Measurements from ENCODE around the gene WFDC1. TPM values are rescaled to one million over a fixed set of nuclear protein-coding genes. Genes with fewer than 3 reads are reported as not detected.

Gene WFDC1
- total RNA-seq, 1 donor from 2014 or later, result not detected

DNA sequence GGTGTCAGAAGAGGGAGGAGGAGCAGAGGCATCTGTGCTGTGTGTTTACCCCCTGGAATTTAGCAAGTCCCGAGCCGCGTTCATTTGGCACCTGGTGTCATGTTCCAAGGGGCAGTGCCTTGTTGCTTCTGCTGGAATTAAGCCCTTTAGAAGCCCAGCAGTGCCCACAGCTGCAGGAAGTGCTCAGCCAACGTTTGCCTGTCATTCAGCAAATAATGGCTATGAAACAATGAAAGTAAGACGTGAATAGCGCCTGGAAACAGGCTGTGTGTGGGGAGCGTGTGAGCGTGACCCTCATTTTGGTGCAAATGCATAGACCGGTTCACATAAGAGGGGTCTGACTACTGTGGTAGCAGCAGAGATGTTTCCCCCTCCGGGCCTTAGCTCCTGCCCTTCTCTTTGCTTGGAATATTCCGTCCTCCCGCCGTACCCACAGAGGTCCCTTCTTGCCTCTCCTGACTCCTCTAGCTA lies 67.8 kb downstream of the WFDC1 start:
- no peak for DNase-seq (ENCODE audit: low read depth)
- TF ChIP-seq, protein P1, sequence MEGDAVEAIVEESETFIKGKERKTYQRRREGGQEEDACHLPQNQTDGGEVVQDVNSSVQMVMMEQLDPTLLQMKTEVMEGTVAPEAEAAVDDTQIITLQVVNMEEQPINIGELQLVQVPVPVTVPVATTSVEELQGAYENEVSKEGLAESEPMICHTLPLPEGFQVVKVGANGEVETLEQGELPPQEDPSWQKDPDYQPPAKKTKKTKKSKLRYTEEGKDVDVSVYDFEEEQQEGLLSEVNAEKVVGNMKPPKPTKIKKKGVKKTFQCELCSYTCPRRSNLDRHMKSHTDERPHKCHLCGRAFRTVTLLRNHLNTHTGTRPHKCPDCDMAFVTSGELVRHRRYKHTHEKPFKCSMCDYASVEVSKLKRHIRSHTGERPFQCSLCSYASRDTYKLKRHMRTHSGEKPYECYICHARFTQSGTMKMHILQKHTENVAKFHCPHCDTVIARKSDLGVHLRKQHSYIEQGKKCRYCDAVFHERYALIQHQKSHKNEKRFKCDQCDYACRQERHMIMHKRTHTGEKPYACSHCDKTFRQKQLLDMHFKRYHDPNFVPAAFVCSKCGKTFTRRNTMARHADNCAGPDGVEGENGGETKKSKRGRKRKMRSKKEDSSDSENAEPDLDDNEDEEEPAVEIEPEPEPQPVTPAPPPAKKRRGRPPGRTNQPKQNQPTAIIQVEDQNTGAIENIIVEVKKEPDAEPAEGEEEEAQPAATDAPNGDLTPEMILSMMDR (conservative IDR thresholded peaks at IDR 0.05; ENCODE audit: low read depth, low read length), result no peak

DNA sequence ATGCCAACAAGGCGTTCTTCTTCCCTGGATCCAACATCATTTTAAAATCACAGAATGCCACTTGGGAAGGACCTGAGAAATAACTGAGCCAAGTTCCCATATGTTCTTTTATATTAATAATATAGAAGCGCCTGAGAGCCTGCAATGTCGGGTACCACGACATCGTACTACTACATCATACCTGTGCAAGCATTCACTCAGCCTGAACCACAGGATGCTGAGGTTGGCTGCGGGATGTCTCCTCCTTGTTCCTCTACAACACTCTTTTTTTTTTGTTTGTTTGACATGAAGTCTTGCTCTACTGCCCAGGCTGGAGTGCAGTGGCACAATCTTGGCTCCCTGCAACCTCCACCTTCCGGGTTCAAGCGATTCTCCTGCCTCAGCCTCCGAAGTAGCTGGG lies 71.5 kb downstream of the WFDC1 start:
- H3K4me3 ChIP-seq (ENCODE audit: low read depth, low read length), result no peak overlapping the region
- no peak for DNase-seq (ENCODE audit: low read depth)
- TF ChIP-seq, protein P1 (conservative IDR thresholded peaks at IDR 0.05; ENCODE audit: low read depth, low read length), result no peak

More for the DNA sequence above, 67.8 kb downstream of the WFDC1 start:
- H3K4me3 ChIP-seq (ENCODE audit: low read depth, low read length), result no peak overlapping the region

GRCh38 chr16:84367297-84367680 lies 72.6 kb downstream of the WFDC1 start:
- H3K4me3 ChIP-seq (ENCODE audit: low read depth, low read length), result no peak overlapping the region
- TF ChIP-seq, protein P1 (conservative IDR thresholded peaks at IDR 0.05; ENCODE audit: low read depth, low read length), result no peak
- no peak for DNase-seq (ENCODE audit: low read depth)

- TF ChIP-seq, protein P1 (conservative IDR thresholded peaks at IDR 0.05; ENCODE audit: low read depth, low read length), result no peak
- DNase-seq (ENCODE audit: low read depth), result no peak
- no peak overlapping the region for H3K4me3 ChIP-seq (ENCODE audit: low read depth, low read length)
These were observed 73.2 kb downstream of the WFDC1 start for GRCh38 chr16:84367750-84368307.

GRCh38 chr16:84368308-84368996 lies 73.8 kb downstream of the WFDC1 start, which contains the start of gene ATP2C2:
ATP2C2 (plus strand) TSS chr16:84368538; CDS start chr16:84368616, 78 bp downstream.
- TF ChIP-seq, protein P1 (conservative IDR thresholded peaks at IDR 0.05; ENCODE audit: low read depth, low read length), result no peak
- peak within 1 kb of the TSS; percentile 27 for H3K4me3 ChIP-seq (ENCODE audit: low read depth, low read length)
- DNase-seq (ENCODE audit: low read depth), result no peak

GRCh38 chr16:84369105-84369504 lies 74.4 kb downstream of the WFDC1 start:
- TF ChIP-seq, protein P1 (conservative IDR thresholded peaks at IDR 0.05; ENCODE audit: low read depth, low read length), result no peak
- no peak for DNase-seq (ENCODE audit: low read depth)
- no peak overlapping the region for H3K4me3 ChIP-seq (ENCODE audit: low read depth, low read length)
